Gastrocnemius medialis (tissue), 4 donors: ENCODE data around the gene ERI3. TPM values are rescaled to one million over a fixed set of nuclear protein-coding genes. Genes with fewer than 3 reads are reported as not detected.

Experiments
- ATAC-seq, 2 donors: fragments of 150-250 bp; one replicate each; pipeline ENCODE4 v1.9.1; 2016
- DNase-seq, 2 donors: peaks; one replicate each; pipeline ENCODE4 v3.0.0-alpha.2; 2019
- H3K27ac ChIP-seq, 4 donors: fragments of 200-600 bp; sonication (generic); 1 replicate in 1 of 4; 2 replicates in 3 of 4; pipeline ENCODE4 v1.5.1; 2016 to 2018; ENCODE audit warnings: mild to moderate bottlenecking in 2 of 4, moderate library complexity in 1 of 4
- H3K27me3 ChIP-seq, 3 donors: fragments of 200-600 bp; sonication (generic) in 2 of 3; 1 replicate in 1 of 3; 2 replicates in 2 of 3; pipeline versions ENCODE4 v1.5.1 to v1.6.0; 2016 to 2019; ENCODE audit warnings: mild to moderate bottlenecking in 1 of 3, moderate library complexity in 1 of 3
- H3K36me3 ChIP-seq, 2 donors: fragments of 200-600 bp; sonication (generic) in 1 of 2; one replicate each; pipeline ENCODE4 v1.5.1; 2017 to 2018
- H3K4me1 ChIP-seq, 2 donors: fragments of 200-600 bp; sonication (generic) in 1 of 2; one replicate each; pipeline ENCODE4 v1.5.1; 2016 to 2017; ENCODE audit warnings: mild to moderate bottlenecking in 2 of 2
- H3K4me3 ChIP-seq, 4 donors: fragments of 200-600 bp; sonication (generic) in 3 of 4; 1 replicate in 1 of 4; 2 replicates in 3 of 4; pipeline ENCODE4 v1.5.1; 2016 to 2019; ENCODE audit warnings: mild to moderate bottlenecking in 2 of 4
- H3K9me3 ChIP-seq, 3 donors: fragments of 200-600 bp; sonication (generic) in 2 of 3; 1 replicate in 1 of 3; 2 replicates in 2 of 3; pipeline ENCODE4 v1.5.1; 2016 to 2019
- CTCF ChIP-seq, 5 experiments: fragments of 450-650 bp in 3 of 5; fragments of 200-600 bp in 2 of 5; sonication (generic) in 2 of 5; IDR thresholded peaks in 4 of 5; conservative IDR thresholded peaks in 1 of 5; 1 replicate in 4 of 5; 2 replicates in 1 of 5; pipeline ENCODE4 v1.5.1; 2016 to 2019; ENCODE audit warnings: antibody characterized with exemption in 5 of 5, mild to moderate bottlenecking in 3 of 5, moderate library complexity in 3 of 5
- POLR2A ChIP-seq, 2 donors: fragments of 450-650 bp; IDR thresholded peaks; one replicate each; pipeline ENCODE4 v1.6.1; 2017; ENCODE audit warnings: antibody characterized with exemption in 2 of 2, mild to moderate bottlenecking in 2 of 2, moderate library complexity in 2 of 2
- in situ Hi-C, 4 donors: fragments of 200-750 bp; cut with MboI; loops; one replicate each; pipeline versions ENCODE4 v1.15.0 to v1.8.0; 2017; ENCODE audit warnings: low sequenced_read_pairs in 4 of 4
- intact Hi-C: fragments of 100-400 bp; cut with DNase I; formaldehyde crosslinking; loops from one replicate; pipeline ENCODE4 v1.15.1; 2023; ENCODE audit warnings: low total_unique reads
- total RNA-seq, 4 donors: library from RNA; depleted of rRNA; stranded (reverse); fragments of >200 nt; gene quantifications; one replicate each; pipeline versions ENCODE4 v1.1.0 to v1.2.3, GENCODE V29; 2016

Gene ERI3
- total RNA-seq, 4 donors from 2014 or later, result 53.8 to 101 (median 79.8) TPM

- H3K36me3 ChIP-seq, result peaks cover 0 to 10% of the 10 kb centered on the region in 2 donors
- H3K9me3 ChIP-seq, result no peaks in the 10 kb centered on the region
- intact Hi-C loops (no loop called here), in situ Hi-C loops (no loop called here)
- H3K4me1 ChIP-seq, result no peaks in the 10 kb centered on the region
- no peaks in the 10 kb centered on the region for H3K27me3 ChIP-seq
- DNase-seq (no peak), ATAC-seq (no peak)
- no peak for TF ChIP-seq CTCF (IDR thresholded peaks at IDR 0.05 in 4 of 5, conservative IDR thresholded peaks at IDR 0.05 in 1 of 5)
- no peak for TF ChIP-seq POLR2A (IDR thresholded peaks at IDR 0.05)
- no peak overlapping the region for H3K4me3 ChIP-seq
- H3K27ac ChIP-seq, result no peak overlapping the region
Observed at GRCh38 chr1:44251989-44252671, 102.9 kb downstream of the ERI3 start.

GRCh38 chr1:44251486-44251885 is 103.6 kb downstream of the ERI3 start:
- Histone ChIP-seq H3K27me3 (no peaks in the 10 kb centered on the region), H3K4me1 (no peaks in the 10 kb centered on the region), H3K27ac (no peak overlapping the region), H3K36me3 (peaks cover 0 to 5% of the 10 kb centered on the region in 2 donors), H3K4me3 (no peak overlapping the region), H3K9me3 (no peaks in the 10 kb centered on the region)
- in situ Hi-C loops (no loop called here), intact Hi-C loops (no loop called here)
- ATAC-seq (no peak), DNase-seq (no peak)
- TF ChIP-seq POLR2A (IDR thresholded peaks at IDR 0.05) (no peak), CTCF (IDR thresholded peaks at IDR 0.05 in 4 of 5, conservative IDR thresholded peaks at IDR 0.05 in 1 of 5) (no peak)

GRCh38 chr1:44250068-44250781 is 104.8 kb downstream of the ERI3 start:
- DNase-seq (no peak), ATAC-seq (no peak)
- H3K36me3 ChIP-seq, result no peaks in the 10 kb centered on the region
- TF ChIP-seq POLR2A (IDR thresholded peaks at IDR 0.05), result no peak
- no peak for TF ChIP-seq CTCF (IDR thresholded peaks at IDR 0.05 in 4 of 5, conservative IDR thresholded peaks at IDR 0.05 in 1 of 5)
- H3K27ac ChIP-seq, result no peak overlapping the region
- H3K4me1 ChIP-seq, result no peaks in the 10 kb centered on the region
- H3K4me3 ChIP-seq, result no peak overlapping the region
- no peaks in the 10 kb centered on the region for H3K27me3 ChIP-seq
- intact Hi-C loops (no loop called here), in situ Hi-C loops (no loop called here)
- no peaks in the 10 kb centered on the region for H3K9me3 ChIP-seq

GRCh38 chr1:44249543-44249942 is 105.5 kb downstream of the ERI3 start:
- Histone ChIP-seq H3K4me1 (no peaks in the 10 kb centered on the region), H3K4me3 (no peak overlapping the region), H3K27ac (no peak overlapping the region), H3K27me3 (no peaks in the 10 kb centered on the region), H3K36me3 (no peaks in the 10 kb centered on the region), H3K9me3 (no peaks in the 10 kb centered on the region)
- intact Hi-C loops (no loop called here), in situ Hi-C loops (no loop called here)
- TF ChIP-seq POLR2A (IDR thresholded peaks at IDR 0.05) (no peak), CTCF (IDR thresholded peaks at IDR 0.05 in 4 of 5, conservative IDR thresholded peaks at IDR 0.05 in 1 of 5) (no peak)
- DNase-seq, result no peak
- no peak for ATAC-seq
